ENCODE measurements around the gene IL36RN. TPM values are rescaled to one million over a fixed set of nuclear protein-coding genes. Genes with fewer than 3 reads are reported as not detected.

IL36RN gene
- total RNA-seq, 2 donors from 2014 or later: not detected

GRCh38 chr2:113105047-113105785 lies 46.2 kb downstream of the IL36RN start:
- peak overlapping the region; percentile 79 for H3K27ac Mint-ChIP-seq
- DNase-seq (ENCODE audit: low spot score): no peak
- peak; percentile 70 to 75 for ATAC-seq
- H3K4me3 Mint-ChIP-seq: no peak overlapping the region
- H3K9me3 Mint-ChIP-seq: peaks cover 8% of the 10 kb centered on the region
- H3K4me1 Mint-ChIP-seq (ENCODE audit: low read depth in 2 of 2): peaks cover 21 to 44% of the 10 kb centered on the region in 2 donors
- peaks cover 8 to 15% of the 10 kb centered on the region in 2 donors for H3K27me3 Mint-ChIP-seq
- no peaks in the 10 kb centered on the region for H3K36me3 Mint-ChIP-seq

DNA sequence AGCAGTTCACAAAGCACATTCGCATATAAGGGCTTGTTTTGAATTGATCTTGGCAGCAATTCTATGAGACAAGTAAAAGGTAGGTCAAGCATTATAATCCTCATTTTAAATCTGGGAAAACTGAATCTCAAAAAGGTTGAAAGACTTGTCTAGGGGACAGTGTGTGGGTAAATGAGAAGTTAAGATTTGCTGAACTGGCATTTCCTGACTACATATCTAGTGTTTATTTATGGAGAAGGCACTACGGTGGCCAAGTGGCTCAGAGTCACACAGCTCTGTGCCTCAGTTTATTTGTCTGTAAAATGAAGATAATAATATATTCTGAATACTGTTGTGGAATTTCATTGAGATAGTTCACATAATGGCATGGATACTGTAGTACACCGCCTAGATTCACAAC lies 52.1 kb downstream of the IL36RN start:
- no peak for DNase-seq (ENCODE audit: low spot score)
- Mint-ChIP-seq H3K27ac (no peak overlapping the region), H3K4me3 (no peak overlapping the region), H3K27me3 (peaks cover 8 to 10% of the 10 kb centered on the region in 2 donors), H3K4me1 (ENCODE audit: low read depth in 2 of 2) (peaks cover 4 to 5% of the 10 kb centered on the region in 2 donors), H3K9me3 (no peaks in the 10 kb centered on the region), H3K36me3 (no peaks in the 10 kb centered on the region)
- ATAC-seq: no peak

DNA sequence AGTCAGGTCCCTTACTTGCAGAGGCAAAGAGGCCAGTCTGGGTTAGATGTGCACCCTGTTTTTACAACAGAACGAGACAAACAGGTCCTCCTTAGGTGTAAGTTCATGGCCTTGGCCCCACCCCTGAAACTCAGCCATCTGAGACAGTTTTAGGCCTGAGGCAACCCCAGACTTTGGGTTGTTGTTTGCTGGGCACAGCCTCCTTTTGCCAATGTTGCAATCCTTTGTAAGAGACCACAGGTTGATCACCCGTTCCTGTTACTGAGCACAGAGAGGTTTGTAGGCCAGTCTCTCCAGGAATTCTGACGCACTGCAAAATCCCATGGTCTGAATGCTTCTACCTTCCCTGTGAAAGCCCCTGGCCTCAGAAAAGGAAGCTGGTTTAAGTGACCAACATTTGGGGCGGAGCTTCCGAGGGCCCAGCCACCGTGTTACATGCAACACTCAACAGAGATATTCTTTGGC lies 52.9 kb downstream of the IL36RN start:
- Mint-ChIP-seq H3K27me3 (peaks cover 8 to 9% of the 10 kb centered on the region in 2 donors), H3K27ac (no peak overlapping the region), H3K36me3 (no peaks in the 10 kb centered on the region), H3K4me3 (no peak overlapping the region), H3K9me3 (no peaks in the 10 kb centered on the region), H3K4me1 (ENCODE audit: low read depth in 2 of 2) (peaks cover 8 to 10% of the 10 kb centered on the region in 2 donors)
- ATAC-seq (peak in 1 of 2 donors; percentile 36), DNase-seq (ENCODE audit: low spot score) (no peak)

DNA sequence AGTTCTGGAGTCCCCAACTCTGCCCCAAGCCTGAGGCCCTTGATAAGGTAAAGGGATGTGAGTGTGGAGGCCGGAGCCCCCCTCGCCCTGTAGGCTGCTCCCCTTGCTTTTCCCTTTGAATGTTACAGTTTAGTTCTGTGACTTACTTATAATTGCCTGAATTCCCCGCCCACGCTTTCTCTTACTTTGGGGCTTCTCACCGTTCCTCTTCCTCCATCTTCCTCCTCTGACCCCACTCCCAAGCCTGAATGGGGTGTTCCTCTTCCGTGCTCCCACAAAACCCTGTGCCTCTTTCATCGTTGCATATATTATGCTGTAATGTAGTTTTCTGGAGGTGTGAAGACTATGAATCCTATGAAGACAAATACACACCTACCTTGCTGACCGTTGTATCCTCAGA lies 53.4 kb downstream of the IL36RN start:
- H3K4me3 Mint-ChIP-seq: no peak overlapping the region
- H3K9me3 Mint-ChIP-seq: no peaks in the 10 kb centered on the region
- no peak for DNase-seq (ENCODE audit: low spot score)
- H3K36me3 Mint-ChIP-seq: no peaks in the 10 kb centered on the region
- H3K27ac Mint-ChIP-seq: no peak overlapping the region
- peaks cover 7 to 8% of the 10 kb centered on the region in 2 donors for H3K27me3 Mint-ChIP-seq
- no peak for ATAC-seq
- peaks cover 13 to 15% of the 10 kb centered on the region in 2 donors for H3K4me1 Mint-ChIP-seq (ENCODE audit: low read depth in 2 of 2)

DNA sequence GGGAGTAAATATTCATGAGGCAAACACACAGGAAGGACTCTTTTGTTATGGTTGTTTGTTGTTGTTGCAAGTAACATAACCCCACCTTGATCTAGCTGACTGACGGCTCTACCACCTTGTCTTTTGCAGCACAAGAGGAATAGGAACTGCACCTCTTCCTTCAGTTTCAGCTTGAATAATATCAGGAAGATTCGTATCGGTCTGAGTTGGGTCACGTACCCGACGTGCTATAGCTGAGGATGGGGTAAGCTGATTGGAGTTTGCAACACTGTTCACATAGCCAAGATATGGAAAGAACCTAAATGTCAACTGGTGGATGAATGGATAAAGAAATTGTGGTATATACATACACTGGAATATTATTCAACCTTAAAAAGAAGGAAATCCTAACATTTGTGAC lies 53.9 kb downstream of the IL36RN start:
- DNase-seq (ENCODE audit: low spot score) (no peak), ATAC-seq (no peak)
- H3K4me3 Mint-ChIP-seq: no peak overlapping the region
- peaks cover 7 to 8% of the 10 kb centered on the region in 2 donors for H3K27me3 Mint-ChIP-seq
- H3K4me1 Mint-ChIP-seq (ENCODE audit: low read depth in 2 of 2): peaks cover 17% of the 10 kb centered on the region in 2 donors
- H3K9me3 Mint-ChIP-seq: no peaks in the 10 kb centered on the region
- H3K36me3 Mint-ChIP-seq: no peaks in the 10 kb centered on the region
- no peak overlapping the region for H3K27ac Mint-ChIP-seq

DNA sequence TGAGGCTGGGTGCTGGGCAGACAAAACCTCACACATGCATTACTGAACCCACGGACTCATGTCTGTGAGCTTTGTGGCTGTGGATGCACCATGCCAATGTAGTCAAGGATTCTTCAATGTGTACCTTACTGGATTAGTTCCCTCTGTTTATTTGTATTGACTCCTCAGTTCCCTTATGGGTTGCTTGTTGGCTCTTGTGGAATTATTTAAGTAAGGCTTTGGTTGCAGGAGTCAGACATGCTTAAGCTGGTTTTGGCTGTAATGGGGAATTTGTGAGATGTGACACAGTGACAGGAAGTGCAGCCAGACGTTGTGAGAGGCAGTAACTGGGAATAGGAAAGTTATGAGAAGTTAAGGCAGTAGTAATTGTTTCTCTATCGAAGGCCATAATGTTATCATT lies 54.8 kb downstream of the IL36RN start:
- H3K4me1 Mint-ChIP-seq (ENCODE audit: low read depth in 2 of 2): peaks cover 17 to 21% of the 10 kb centered on the region in 2 donors
- no peak overlapping the region for H3K4me3 Mint-ChIP-seq
- DNase-seq (ENCODE audit: low spot score): no peak
- peaks cover under 1 to 2% of the 10 kb centered on the region in 2 donors for H3K27me3 Mint-ChIP-seq
- H3K36me3 Mint-ChIP-seq: no peaks in the 10 kb centered on the region
- H3K27ac Mint-ChIP-seq: no peak overlapping the region
- ATAC-seq: no peak
- no peaks in the 10 kb centered on the region for H3K9me3 Mint-ChIP-seq

Other genes starting within 250 kb of the IL36RN start
- gene IL1B, start 222.4 kb upstream of the IL36RN start, total RNA-seq: 10 to 100 TPM in 1 of 2 donors, 1 to 10 TPM in 1; 1.8 to 12.0 TPM
- gene IL37, start 148.0 kb upstream of the IL36RN start, total RNA-seq: not detected
- gene IL36G, start 81.2 kb upstream of the IL36RN start, total RNA-seq: not detected
- not detected for gene IL36A, start 53.7 kb upstream of the IL36RN start, total RNA-seq
- gene IL36B, start 6.3 kb upstream of the IL36RN start, total RNA-seq: not detected
- not detected for gene IL1F10, start 8.8 kb downstream of the IL36RN start, total RNA-seq
- gene IL1RN, start 68.4 kb downstream of the IL36RN start, total RNA-seq: 1 to 10 TPM; 3.3 to 3.7 TPM
- 100 to 1,000 TPM; 299 to 305 TPM for gene PSD4, start 114.8 kb downstream of the IL36RN start, total RNA-seq
- gene PAX8, start 219.7 kb downstream of the IL36RN start, total RNA-seq: 1 to 10 TPM in 1 of 2 donors, under 1 TPM in 1; 0.64 to 1.8 TPM

Measured in natural killer cell treated with Interleukin-12 subunit alpha and Interleukin-12 subunit beta and Interleukin-15 and Interleukin-18, amount 100 ng/mL, for 72 hours (primary cell).